Measurements from ENCODE around the gene SLC31A1.

Gene SLC31A1

GRCh38 chr9:113296796-113297558 is 75.6 kb downstream of the SLC31A1 start:
- no peaks in the 10 kb centered on the region for H3K4me1 ChIP-seq (ENCODE audit: control insufficient read depth, insufficient read depth, low read length)
- no peaks in the 10 kb centered on the region for H3K9me3 ChIP-seq (replicated peaks; ENCODE audit: low read length)
- H3K27me3 ChIP-seq (ENCODE audit: control insufficient read depth, insufficient read depth, low read length) = peaks cover 41% of the 10 kb centered on the region
- H3K36me3 ChIP-seq (ENCODE audit: insufficient read depth, low read length) = peaks cover 13% of the 10 kb centered on the region
- no peak overlapping the region for H3K9ac ChIP-seq (ENCODE audit: low read depth, low read length)
- no peak overlapping the region for H3K4me3 ChIP-seq (ENCODE audit: low read length)
- H3K4me2 ChIP-seq (ENCODE audit: low read length) = no peak overlapping the region

GRCh38 chr9:113298311-113298710 is 77.0 kb downstream of the SLC31A1 start:
- Histone ChIP-seq H3K4me3 (ENCODE audit: low read length) (no peak overlapping the region), H3K4me1 (ENCODE audit: control insufficient read depth, insufficient read depth, low read length) (no peaks in the 10 kb centered on the region), H3K4me2 (ENCODE audit: low read length) (no peak overlapping the region), H3K27me3 (ENCODE audit: control insufficient read depth, insufficient read depth, low read length) (peaks cover 54% of the 10 kb centered on the region), H3K9me3 (replicated peaks; ENCODE audit: low read length) (no peaks in the 10 kb centered on the region), H3K9ac (ENCODE audit: low read depth, low read length) (no peak overlapping the region), H3K36me3 (ENCODE audit: insufficient read depth, low read length) (peaks cover under 1% of the 10 kb centered on the region)

GRCh38 chr9:113298924-113299770 is 77.8 kb downstream of the SLC31A1 start:
- Histone ChIP-seq H3K27me3 (ENCODE audit: control insufficient read depth, insufficient read depth, low read length) (peaks cover 58% of the 10 kb centered on the region), H3K9me3 (replicated peaks; ENCODE audit: low read length) (no peaks in the 10 kb centered on the region), H3K4me3 (ENCODE audit: low read length) (no peak overlapping the region), H3K36me3 (ENCODE audit: insufficient read depth, low read length) (no peaks in the 10 kb centered on the region), H3K4me2 (ENCODE audit: low read length) (no peak overlapping the region), H3K4me1 (ENCODE audit: control insufficient read depth, insufficient read depth, low read length) (no peaks in the 10 kb centered on the region), H3K9ac (ENCODE audit: low read depth, low read length) (no peak overlapping the region)

DNA sequence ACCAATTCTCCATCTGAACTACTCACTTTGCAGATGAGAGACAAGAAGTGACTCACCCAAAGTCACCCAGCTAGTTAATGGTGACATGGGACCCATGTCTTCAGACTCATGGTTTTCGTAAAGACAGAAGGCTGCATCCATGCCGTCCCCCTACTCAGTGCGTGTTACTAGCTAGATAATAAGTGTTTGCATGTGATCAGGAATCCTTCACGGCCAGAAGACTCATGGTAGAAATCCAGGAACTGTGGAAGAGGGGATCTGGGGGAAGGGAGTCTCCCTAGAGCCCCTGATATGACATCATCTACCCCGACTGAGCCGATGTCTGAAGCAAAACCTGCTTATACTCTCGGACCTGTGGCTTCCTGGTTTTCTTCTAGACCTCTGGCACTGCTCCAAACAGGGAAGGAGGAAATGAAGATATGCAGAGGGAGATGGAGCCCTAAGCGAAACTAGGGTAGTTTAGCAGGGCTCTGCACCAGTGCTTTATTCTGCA is 78.5 kb downstream of the SLC31A1 start:
- Histone ChIP-seq H3K4me3 (ENCODE audit: low read length) (no peak overlapping the region), H3K9ac (ENCODE audit: low read depth, low read length) (no peak overlapping the region), H3K36me3 (ENCODE audit: insufficient read depth, low read length) (no peaks in the 10 kb centered on the region)

DNA sequence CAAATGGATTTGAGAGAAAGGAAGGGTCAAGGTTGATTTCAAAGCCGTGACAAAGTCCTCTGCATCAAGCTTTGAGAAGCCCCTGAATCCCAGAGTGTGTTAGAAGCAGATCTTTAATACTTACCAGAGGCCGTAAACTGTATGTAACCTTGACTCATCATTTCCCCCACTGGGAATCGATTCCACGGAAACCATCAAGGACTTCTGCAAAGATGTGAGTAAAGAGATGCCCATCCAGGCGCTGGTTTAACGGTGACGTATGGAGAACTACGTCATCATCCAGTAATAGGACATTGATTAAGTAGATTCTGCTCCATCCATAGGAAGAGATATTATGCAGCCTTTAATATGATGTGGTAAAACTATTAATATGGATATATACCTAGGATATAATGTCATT is 80.2 kb downstream of the SLC31A1 start:
- Histone ChIP-seq H3K9me3 (replicated peaks; ENCODE audit: low read length) (no peaks in the 10 kb centered on the region), H3K4me1 (ENCODE audit: control insufficient read depth, insufficient read depth, low read length) (no peaks in the 10 kb centered on the region), H3K4me3 (ENCODE audit: low read length) (no peak overlapping the region)

More for the DNA sequence above, 78.5 kb downstream of the SLC31A1 start:
- Histone ChIP-seq H3K9me3 (replicated peaks; ENCODE audit: low read length) (no peaks in the 10 kb centered on the region), H3K27me3 (ENCODE audit: control insufficient read depth, insufficient read depth, low read length) (peaks cover 58% of the 10 kb centered on the region), H3K4me2 (ENCODE audit: low read length) (no peak overlapping the region), H3K4me1 (ENCODE audit: control insufficient read depth, insufficient read depth, low read length) (no peaks in the 10 kb centered on the region)

GRCh38 chr9:113302792-113303418 is 81.6 kb downstream of the SLC31A1 start, which contains the start of gene RNF183:
Gene RNF183 (minus strand): TSS chr9:113303376. CDS start chr9:113298184, 5,192 bp downstream.
- H3K36me3 ChIP-seq (ENCODE audit: insufficient read depth, low read length) = no peaks in the 10 kb centered on the region
- no peak within 1 kb of the TSS for H3K9ac ChIP-seq (ENCODE audit: low read depth, low read length)
- no peaks in the 10 kb centered on the region for H3K9me3 ChIP-seq (replicated peaks; ENCODE audit: low read length)
- no peak within 1 kb of the TSS for H3K4me3 ChIP-seq (ENCODE audit: low read length)
- H3K4me2 ChIP-seq (ENCODE audit: low read length) = no peak within 1 kb of the TSS
- no peaks in the 10 kb centered on the region for H3K4me1 ChIP-seq (ENCODE audit: control insufficient read depth, insufficient read depth, low read length)
- H3K27me3 ChIP-seq (ENCODE audit: control insufficient read depth, insufficient read depth, low read length) = peaks cover 61% of the 10 kb centered on the region

More for the DNA sequence above, 80.2 kb downstream of the SLC31A1 start:
- Histone ChIP-seq H3K36me3 (ENCODE audit: insufficient read depth, low read length) (no peaks in the 10 kb centered on the region), H3K9ac (ENCODE audit: low read depth, low read length) (no peak overlapping the region), H3K27me3 (ENCODE audit: control insufficient read depth, insufficient read depth, low read length) (peaks cover 58% of the 10 kb centered on the region), H3K4me2 (ENCODE audit: low read length) (no peak overlapping the region)

- no peak overlapping the region for H3K4me3 ChIP-seq (ENCODE audit: low read length)
- no peak overlapping the region for H3K4me2 ChIP-seq (ENCODE audit: low read length)
- H3K9me3 ChIP-seq (replicated peaks; ENCODE audit: low read length) = no peaks in the 10 kb centered on the region
- H3K4me1 ChIP-seq (ENCODE audit: control insufficient read depth, insufficient read depth, low read length) = no peaks in the 10 kb centered on the region
- H3K36me3 ChIP-seq (ENCODE audit: insufficient read depth, low read length) = no peaks in the 10 kb centered on the region
- no peak overlapping the region for H3K9ac ChIP-seq (ENCODE audit: low read depth, low read length)
- peaks cover 34% of the 10 kb centered on the region for H3K27me3 ChIP-seq (ENCODE audit: control insufficient read depth, insufficient read depth, low read length)
These were observed 85.2 kb downstream of the SLC31A1 start for GRCh38 chr9:113306566-113306965.

DNA sequence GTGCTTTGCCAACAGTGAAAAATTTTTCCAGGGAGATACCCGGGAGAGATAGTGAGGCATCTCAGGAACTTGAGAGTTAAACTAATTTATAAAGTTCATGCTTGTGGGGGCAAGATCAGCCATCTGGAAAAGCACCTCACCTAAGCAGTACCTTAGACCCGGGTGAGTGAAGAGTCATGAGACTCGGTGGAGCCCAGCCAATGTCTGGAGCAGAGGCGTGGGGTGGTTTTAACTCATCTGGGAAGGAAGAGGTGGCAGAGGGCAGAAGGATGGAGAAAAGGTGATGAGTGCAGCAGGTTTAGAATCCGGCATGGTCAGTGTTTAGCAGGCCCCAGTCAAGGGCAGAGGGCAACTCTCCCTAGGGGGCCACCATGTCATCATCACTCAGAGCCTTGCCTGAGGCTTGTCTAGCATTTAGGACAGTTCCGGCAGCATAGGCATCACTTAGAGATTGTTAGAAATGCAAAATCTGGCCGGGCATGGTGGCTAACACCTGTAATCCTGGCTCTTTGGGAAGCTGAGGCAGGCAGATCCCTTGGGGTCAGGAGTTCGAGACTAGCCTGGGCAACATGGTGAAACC is 86.1 kb downstream of the SLC31A1 start:
- Histone ChIP-seq H3K4me3 (ENCODE audit: low read length) (no peak overlapping the region), H3K36me3 (ENCODE audit: insufficient read depth, low read length) (no peaks in the 10 kb centered on the region), H3K4me1 (ENCODE audit: control insufficient read depth, insufficient read depth, low read length) (no peaks in the 10 kb centered on the region), H3K27me3 (ENCODE audit: control insufficient read depth, insufficient read depth, low read length) (peaks cover 25% of the 10 kb centered on the region), H3K9me3 (replicated peaks; ENCODE audit: low read length) (no peaks in the 10 kb centered on the region), H3K4me2 (ENCODE audit: low read length) (no peak overlapping the region), H3K9ac (ENCODE audit: low read depth, low read length) (no peak overlapping the region)

GRCh38 chr9:113309204-113309813 is 88.0 kb downstream of the SLC31A1 start:
- H3K9me3 ChIP-seq (replicated peaks; ENCODE audit: low read length) = no peaks in the 10 kb centered on the region
- H3K27me3 ChIP-seq (ENCODE audit: control insufficient read depth, insufficient read depth, low read length) = peaks cover 13% of the 10 kb centered on the region
- H3K36me3 ChIP-seq (ENCODE audit: insufficient read depth, low read length) = no peaks in the 10 kb centered on the region
- no peak overlapping the region for H3K9ac ChIP-seq (ENCODE audit: low read depth, low read length)
- no peak overlapping the region for H3K4me2 ChIP-seq (ENCODE audit: low read length)
- no peak overlapping the region for H3K4me3 ChIP-seq (ENCODE audit: low read length)
- no peaks in the 10 kb centered on the region for H3K4me1 ChIP-seq (ENCODE audit: control insufficient read depth, insufficient read depth, low read length)

GRCh38 chr9:113310538-113310937 is 89.2 kb downstream of the SLC31A1 start:
- H3K4me1 ChIP-seq (ENCODE audit: control insufficient read depth, insufficient read depth, low read length) = no peaks in the 10 kb centered on the region
- H3K27me3 ChIP-seq (ENCODE audit: control insufficient read depth, insufficient read depth, low read length) = peaks cover 13% of the 10 kb centered on the region
- H3K4me3 ChIP-seq (ENCODE audit: low read length) = no peak overlapping the region
- no peaks in the 10 kb centered on the region for H3K36me3 ChIP-seq (ENCODE audit: insufficient read depth, low read length)
- H3K9ac ChIP-seq (ENCODE audit: low read depth, low read length) = no peak overlapping the region
- H3K9me3 ChIP-seq (replicated peaks; ENCODE audit: low read length) = no peaks in the 10 kb centered on the region
- H3K4me2 ChIP-seq (ENCODE audit: low read length) = no peak overlapping the region
